ENCODE measurements around the gene PRELID2. TPM values are rescaled to one million over a fixed set of nuclear protein-coding genes. Genes with fewer than 3 reads are reported as not detected.
"Not testable (repeated sequence)": the region's sequence is repeated elsewhere in the genome, so short reads cannot be mapped to it uniquely, and the experiment has no call there.

The PRELID2 gene
- total RNA-seq, 1 donor from 2014 or later, result 7.1 TPM

GRCh38 chr5:145803112-145804004 is 31.8 kb downstream of the PRELID2 start:
- no peak overlapping the region for H3K4me3 Mint-ChIP-seq (ENCODE audit: low read depth)
- no peaks in the 10 kb centered on the region for H3K4me1 Mint-ChIP-seq (ENCODE audit: low read depth)
- no peak overlapping the region for H3K27ac Mint-ChIP-seq
- intact Hi-C loops (cut with micrococcal nuclease), result no loop called here
- DNase-seq (ENCODE audit: low spot score), result no peak
- H3K27me3 Mint-ChIP-seq (ENCODE audit: low read depth), result no peaks in the 10 kb centered on the region
- no peaks in the 10 kb centered on the region for H3K9me3 Mint-ChIP-seq
- H3K36me3 Mint-ChIP-seq (ENCODE audit: low read depth), result no peaks in the 10 kb centered on the region

- Mint-ChIP-seq H3K9me3 (no peaks in the 10 kb centered on the region), H3K4me1 (ENCODE audit: low read depth) (peaks cover 2% of the 10 kb centered on the region), H3K27ac (no peak overlapping the region), H3K36me3 (ENCODE audit: low read depth) (no peaks in the 10 kb centered on the region), H3K4me3 (ENCODE audit: low read depth) (no peak overlapping the region), H3K27me3 (ENCODE audit: low read depth) (no peaks in the 10 kb centered on the region)
- intact Hi-C loops (cut with micrococcal nuclease), result no loop called here
- DNase-seq (ENCODE audit: low spot score), result no peak
Observed at GRCh38 chr5:145801195-145801594, 33.9 kb downstream of the PRELID2 start.

DNA sequence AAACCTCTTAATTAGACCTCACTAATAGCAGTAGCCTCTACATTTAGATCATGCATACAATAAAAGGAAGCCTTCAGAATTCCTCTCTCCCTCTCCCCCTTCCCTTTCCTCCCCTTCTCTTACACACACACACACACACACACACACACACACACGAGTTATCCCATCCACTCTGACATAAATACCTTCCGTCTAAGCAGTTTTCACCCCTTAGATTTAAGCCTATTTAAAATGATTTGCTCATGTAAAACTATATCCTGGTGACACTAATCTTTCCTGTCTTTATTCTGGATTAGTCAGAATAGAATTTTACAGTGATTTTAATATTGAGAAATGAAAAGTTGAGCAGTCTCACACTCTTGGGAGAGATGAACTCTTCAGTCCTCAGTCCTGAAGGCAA is 35.0 kb downstream of the PRELID2 start:
- peaks cover 2% of the 10 kb centered on the region for H3K4me1 Mint-ChIP-seq (ENCODE audit: low read depth)
- H3K27me3 Mint-ChIP-seq (ENCODE audit: low read depth), result no peaks in the 10 kb centered on the region
- H3K27ac Mint-ChIP-seq, result no peak overlapping the region
- H3K9me3 Mint-ChIP-seq, result no peaks in the 10 kb centered on the region
- no peak for DNase-seq (ENCODE audit: low spot score)
- no peaks in the 10 kb centered on the region for H3K36me3 Mint-ChIP-seq (ENCODE audit: low read depth)
- intact Hi-C loops (cut with micrococcal nuclease), result no loop called here
- no peak overlapping the region for H3K4me3 Mint-ChIP-seq (ENCODE audit: low read depth)

DNA sequence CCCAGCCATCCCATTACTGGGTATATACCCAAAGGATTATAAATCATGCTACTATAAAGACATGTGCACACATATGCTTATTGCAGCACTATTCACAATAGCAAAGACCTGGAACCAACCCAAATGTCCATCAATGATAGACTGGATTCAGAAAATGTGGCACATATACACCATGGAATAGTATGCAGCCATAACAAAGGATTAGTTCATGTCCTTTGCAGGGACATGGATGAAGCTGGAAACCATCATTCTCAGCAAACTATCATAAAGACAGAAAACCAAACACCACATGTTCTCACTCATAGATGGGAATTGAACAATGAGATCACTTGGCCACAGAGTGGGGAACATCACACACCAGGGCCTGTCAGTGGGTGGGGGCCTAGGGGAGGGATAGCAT is 36.6 kb downstream of the PRELID2 start:
- H3K4me3 Mint-ChIP-seq (ENCODE audit: low read depth); H3K9me3 Mint-ChIP-seq; H3K4me1 Mint-ChIP-seq (ENCODE audit: low read depth); H3K27ac Mint-ChIP-seq; intact Hi-C loops (cut with micrococcal nuclease); H3K27me3 Mint-ChIP-seq (ENCODE audit: low read depth); DNase-seq (ENCODE audit: low spot score); H3K36me3 Mint-ChIP-seq (ENCODE audit: low read depth): not testable (repeated sequence)

GRCh38 chr5:145797336-145797735 is 37.8 kb downstream of the PRELID2 start:
- no peaks in the 10 kb centered on the region for H3K27me3 Mint-ChIP-seq (ENCODE audit: low read depth)
- intact Hi-C loops (cut with micrococcal nuclease), result no loop called here
- no peaks in the 10 kb centered on the region for H3K36me3 Mint-ChIP-seq (ENCODE audit: low read depth)
- peaks cover 2% of the 10 kb centered on the region for H3K4me1 Mint-ChIP-seq (ENCODE audit: low read depth)
- no peaks in the 10 kb centered on the region for H3K9me3 Mint-ChIP-seq
- no peak for DNase-seq (ENCODE audit: low spot score)
- H3K27ac Mint-ChIP-seq, result no peak overlapping the region
- no peak overlapping the region for H3K4me3 Mint-ChIP-seq (ENCODE audit: low read depth)

DNA sequence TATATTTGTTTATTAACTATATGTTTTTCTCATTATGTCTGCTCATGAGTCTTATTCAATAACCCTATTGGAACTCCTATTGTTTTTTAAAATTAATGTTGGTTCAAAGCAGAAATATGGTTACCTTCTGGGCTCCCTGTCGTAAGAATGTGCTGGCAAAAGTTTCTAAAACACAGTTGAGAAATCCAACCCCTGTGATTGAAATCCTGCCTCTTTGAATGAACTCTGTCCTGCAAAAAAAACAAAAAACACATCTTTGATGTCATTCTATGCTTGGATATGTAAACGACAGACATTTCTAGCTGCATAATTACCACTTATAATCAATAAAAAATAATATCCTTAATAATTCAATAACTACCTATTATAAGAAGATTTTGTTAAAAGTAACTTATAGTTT is 38.8 kb downstream of the PRELID2 start:
- no peaks in the 10 kb centered on the region for H3K36me3 Mint-ChIP-seq (ENCODE audit: low read depth)
- H3K4me3 Mint-ChIP-seq (ENCODE audit: low read depth), result no peak overlapping the region
- DNase-seq (ENCODE audit: low spot score), result no peak
- intact Hi-C loops (cut with micrococcal nuclease), result no loop called here
- H3K27me3 Mint-ChIP-seq (ENCODE audit: low read depth), result no peaks in the 10 kb centered on the region
- H3K4me1 Mint-ChIP-seq (ENCODE audit: low read depth), result peaks cover 2% of the 10 kb centered on the region
- H3K9me3 Mint-ChIP-seq, result no peaks in the 10 kb centered on the region
- H3K27ac Mint-ChIP-seq, result no peak overlapping the region

DNA sequence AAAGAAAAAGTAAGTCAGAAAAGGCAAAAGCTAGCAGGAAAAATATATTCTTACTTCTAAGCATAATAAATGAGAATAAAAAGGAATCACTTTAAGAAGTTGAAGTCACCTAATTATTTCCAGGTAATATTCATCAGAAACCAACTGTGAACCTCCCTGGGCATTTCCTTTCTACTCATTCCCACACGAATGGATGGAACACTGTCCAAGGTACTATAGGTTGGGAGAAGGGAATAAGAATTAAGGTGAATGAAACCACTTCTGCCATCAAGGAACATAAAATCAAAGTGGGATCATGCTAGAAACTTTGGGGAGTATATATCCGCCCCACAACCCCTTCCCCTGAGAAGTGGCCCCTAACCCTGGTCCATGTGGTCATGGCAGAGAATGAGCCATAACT is 41.6 kb downstream of the PRELID2 start:
- Mint-ChIP-seq H3K27ac (no peak overlapping the region), H3K4me3 (ENCODE audit: low read depth) (no peak overlapping the region), H3K27me3 (ENCODE audit: low read depth) (no peaks in the 10 kb centered on the region), H3K36me3 (ENCODE audit: low read depth) (no peaks in the 10 kb centered on the region), H3K4me1 (ENCODE audit: low read depth) (peaks cover 2% of the 10 kb centered on the region), H3K9me3 (no peaks in the 10 kb centered on the region)
- DNase-seq (ENCODE audit: low spot score), result no peak
- intact Hi-C loops (cut with micrococcal nuclease), result no loop called here

DNA sequence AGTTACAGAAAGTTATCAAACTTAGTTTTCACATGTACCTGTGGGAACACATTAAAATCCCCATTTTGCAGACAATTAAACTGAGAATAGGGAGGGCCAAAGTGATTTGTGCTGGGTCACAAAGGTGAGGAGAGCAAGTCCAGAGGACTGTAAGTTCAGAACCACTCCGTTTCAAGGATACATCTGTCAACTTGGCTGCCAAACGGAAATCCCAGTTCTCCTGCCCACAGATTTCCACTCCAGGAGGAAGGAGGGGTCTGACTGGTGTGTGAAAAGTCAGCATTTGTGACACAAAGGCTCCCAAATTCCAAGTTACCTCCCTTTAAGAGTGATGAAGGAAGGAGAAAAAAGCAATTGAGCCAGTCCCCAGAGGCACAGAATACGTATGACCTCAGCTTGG is 42.3 kb downstream of the PRELID2 start:
- Mint-ChIP-seq H3K36me3 (ENCODE audit: low read depth) (no peaks in the 10 kb centered on the region), H3K27ac (no peak overlapping the region), H3K4me1 (ENCODE audit: low read depth) (peaks cover 2% of the 10 kb centered on the region), H3K9me3 (no peaks in the 10 kb centered on the region), H3K27me3 (ENCODE audit: low read depth) (no peaks in the 10 kb centered on the region), H3K4me3 (ENCODE audit: low read depth) (no peak overlapping the region)
- DNase-seq (ENCODE audit: low spot score), result no peak
- intact Hi-C loops (cut with micrococcal nuclease), result no loop called here

DNA sequence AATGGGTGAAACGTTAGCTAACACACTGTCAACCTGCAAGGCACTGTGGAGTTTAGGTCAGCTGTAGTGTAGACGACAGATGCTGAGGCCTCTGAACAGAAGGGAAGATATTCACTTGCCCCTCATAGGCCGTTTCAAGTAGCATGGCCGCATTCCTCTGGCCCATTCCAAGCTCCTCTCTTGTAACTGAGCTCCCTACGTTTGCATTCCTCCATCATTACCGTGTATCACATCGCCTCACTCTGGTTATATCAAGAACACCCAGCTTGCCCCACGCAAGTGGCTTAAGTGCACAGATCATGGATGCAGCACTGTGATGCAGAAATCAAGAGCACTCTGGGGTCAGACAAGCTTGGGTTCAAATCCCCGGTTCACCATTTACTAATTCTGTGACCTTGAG is 43.3 kb downstream of the PRELID2 start:
- no peaks in the 10 kb centered on the region for H3K27me3 Mint-ChIP-seq (ENCODE audit: low read depth)
- no peaks in the 10 kb centered on the region for H3K36me3 Mint-ChIP-seq (ENCODE audit: low read depth)
- intact Hi-C loops (cut with micrococcal nuclease), result no loop called here
- no peaks in the 10 kb centered on the region for H3K4me1 Mint-ChIP-seq (ENCODE audit: low read depth)
- no peak overlapping the region for H3K27ac Mint-ChIP-seq
- H3K9me3 Mint-ChIP-seq, result no peaks in the 10 kb centered on the region
- no peak overlapping the region for H3K4me3 Mint-ChIP-seq (ENCODE audit: low read depth)
- DNase-seq (ENCODE audit: low spot score), result no peak

GRCh38 chr5:145787996-145788395 is 47.1 kb downstream of the PRELID2 start:
- Mint-ChIP-seq H3K9me3 (no peaks in the 10 kb centered on the region), H3K36me3 (ENCODE audit: low read depth) (no peaks in the 10 kb centered on the region), H3K4me3 (ENCODE audit: low read depth) (no peak overlapping the region), H3K27me3 (ENCODE audit: low read depth) (no peaks in the 10 kb centered on the region), H3K27ac (no peak overlapping the region), H3K4me1 (ENCODE audit: low read depth) (no peaks in the 10 kb centered on the region)
- no peak for DNase-seq (ENCODE audit: low spot score)
- intact Hi-C loops (cut with micrococcal nuclease), result no loop called here

GRCh38 chr5:145787507-145787906 is 47.6 kb downstream of the PRELID2 start:
- H3K36me3 Mint-ChIP-seq (ENCODE audit: low read depth), result no peaks in the 10 kb centered on the region
- no peaks in the 10 kb centered on the region for H3K27me3 Mint-ChIP-seq (ENCODE audit: low read depth)
- intact Hi-C loops (cut with micrococcal nuclease), result no loop called here
- DNase-seq (ENCODE audit: low spot score), result no peak
- H3K4me1 Mint-ChIP-seq (ENCODE audit: low read depth), result no peaks in the 10 kb centered on the region
- H3K4me3 Mint-ChIP-seq (ENCODE audit: low read depth), result no peak overlapping the region
- H3K27ac Mint-ChIP-seq, result no peak overlapping the region
- no peaks in the 10 kb centered on the region for H3K9me3 Mint-ChIP-seq

- intact Hi-C loops (cut with micrococcal nuclease), result no loop called here
- Mint-ChIP-seq H3K27ac (no peak overlapping the region), H3K4me3 (ENCODE audit: low read depth) (no peak overlapping the region), H3K27me3 (ENCODE audit: low read depth) (no peaks in the 10 kb centered on the region), H3K4me1 (ENCODE audit: low read depth) (no peaks in the 10 kb centered on the region), H3K9me3 (no peaks in the 10 kb centered on the region), H3K36me3 (ENCODE audit: low read depth) (no peaks in the 10 kb centered on the region)
- DNase-seq (ENCODE audit: low spot score), result no peak
Observed at GRCh38 chr5:145787001-145787400, 48.1 kb downstream of the PRELID2 start.

DNA sequence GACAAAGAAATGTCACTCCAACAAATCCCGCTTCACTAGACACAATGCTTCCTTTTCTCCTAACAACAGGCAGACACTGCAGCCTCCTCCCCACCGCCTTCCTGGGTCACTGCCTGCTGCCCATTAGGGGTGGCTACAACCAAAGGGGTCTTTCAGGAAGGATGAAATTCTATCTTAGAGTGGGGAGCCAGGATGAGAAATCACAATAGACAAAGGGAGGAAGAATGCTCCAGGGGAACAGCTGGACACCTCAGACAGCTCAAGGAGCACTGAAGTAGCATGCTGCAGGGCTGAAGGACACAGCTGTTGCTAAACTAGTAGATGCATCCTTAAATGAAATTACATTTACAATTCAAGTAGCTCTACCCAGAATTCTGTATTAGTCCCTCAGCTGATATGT is 54.2 kb downstream of the PRELID2 start:
- H3K4me3 Mint-ChIP-seq (ENCODE audit: low read depth), result no peak overlapping the region
- H3K4me1 Mint-ChIP-seq (ENCODE audit: low read depth), result no peaks in the 10 kb centered on the region
- no peak overlapping the region for H3K27ac Mint-ChIP-seq
- intact Hi-C loops (cut with micrococcal nuclease), result no loop called here
- no peaks in the 10 kb centered on the region for H3K9me3 Mint-ChIP-seq
- H3K27me3 Mint-ChIP-seq (ENCODE audit: low read depth), result no peaks in the 10 kb centered on the region
- no peaks in the 10 kb centered on the region for H3K36me3 Mint-ChIP-seq (ENCODE audit: low read depth)
- DNase-seq (ENCODE audit: low spot score), result no peak
